GM12891 (cell line): ENCODE data around the gene TM4SF18. TPM values are rescaled to one million over a fixed set of nuclear protein-coding genes. Genes with fewer than 3 reads are reported as not detected.
"Not testable (repeated sequence)": the region's sequence is repeated elsewhere in the genome, so short reads cannot be mapped to it uniquely, and the experiment has no call there.

ENCODE experiments used
- DNase-seq: peaks from one replicate; pipeline ENCODE4 v3.0.0; 2011; ENCODE audit warnings: low spot score; ENCODE audit not compliant: insufficient read length
- FAIRE-seq: peaks from 2 replicates; lab custom pipeline; 2011; peaks lifted over from hg19 to GRCh38; lab: Jason Lieb, UNC
- PAX5 ChIP-seq: IDR thresholded peaks from 2 replicates; pipeline ENCODE4 v1.6.1; 2011; ENCODE audit warnings: low read length, moderate library complexity, mild to moderate bottlenecking; ENCODE audit not compliant: insufficient read depth, severe bottlenecking
- POLR2A ChIP-seq: IDR thresholded peaks from 2 replicates; pipeline ENCODE4 v1.6.1; 2011; ENCODE audit warnings: low read depth, low read length, control low read depth
- POLR2AphosphoS5 ChIP-seq: IDR thresholded peaks from 2 replicates; pipeline ENCODE4 v1.6.1; 2011; ENCODE audit warnings: low read depth, low read length, control low read depth
- POU2F2 ChIP-seq: IDR thresholded peaks from 2 replicates; pipeline ENCODE4 v1.6.1; 2011; ENCODE audit warnings: low read depth, mild to moderate bottlenecking, control low read depth, low read length, moderate library complexity
- SPI1 ChIP-seq: IDR thresholded peaks from 2 replicates; pipeline ENCODE4 v1.6.1; 2011; ENCODE audit warnings: low read depth, low read length, control low read depth
- TAF1 ChIP-seq: IDR thresholded peaks from 2 replicates; pipeline ENCODE4 v1.6.1; 2011; ENCODE audit warnings: low read depth, low read length, control low read depth
- polyA plus RNA-seq: library from polyadenylated mRNA; unstranded; fragments of >200 nt; gene quantifications from one replicate; pipeline ENCODE4 v1.2.1, GENCODE V29; 2012; ENCODE audit warnings: low read depth, missing spikeins, inconsistent platforms; ENCODE audit not compliant: missing spikeins

Gene TM4SF18, protein sequence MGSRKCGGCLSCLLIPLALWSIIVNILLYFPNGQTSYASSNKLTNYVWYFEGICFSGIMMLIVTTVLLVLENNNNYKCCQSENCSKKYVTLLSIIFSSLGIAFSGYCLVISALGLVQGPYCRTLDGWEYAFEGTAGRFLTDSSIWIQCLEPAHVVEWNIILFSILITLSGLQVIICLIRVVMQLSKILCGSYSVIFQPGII
- not detected for polyA plus RNA-seq

DNA sequence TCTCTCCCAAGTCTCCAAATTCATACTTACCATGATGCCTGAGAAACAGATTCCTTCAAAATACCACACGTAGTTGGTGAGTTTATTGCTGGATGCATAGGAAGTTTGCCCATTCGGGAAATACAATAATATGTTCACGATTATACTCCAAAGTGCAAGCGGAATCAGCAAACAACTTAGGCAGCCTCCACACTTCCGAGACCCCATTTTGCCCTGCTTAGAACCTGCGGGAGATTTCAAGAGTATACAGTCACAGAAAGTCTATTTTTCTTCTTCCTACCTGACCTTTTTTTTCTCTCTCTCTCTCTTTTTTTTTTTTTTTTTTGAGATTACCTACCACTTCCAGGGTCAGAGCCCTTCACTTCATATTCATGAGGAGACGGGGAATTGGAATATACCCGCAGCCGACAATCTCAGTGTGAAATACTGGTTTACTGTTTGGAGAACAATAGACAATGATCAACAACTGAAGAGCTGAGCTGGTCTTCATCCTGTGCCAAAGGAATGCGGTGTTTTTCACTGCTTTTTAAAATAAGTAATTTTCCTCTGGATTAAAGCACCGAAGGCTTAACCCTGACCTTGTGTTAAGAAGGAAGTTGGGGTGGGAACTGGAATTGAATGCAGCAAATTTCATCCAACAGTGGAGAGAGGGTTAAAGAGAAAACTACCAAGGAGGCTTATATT lies at the start of gene TM4SF18:
TSS of gene TM4SF18 (minus strand) at position 461 of the 684 bp plus-strand sequence. CDS start at position 207, 254 bp downstream.
- TF ChIP-seq PAX5 (no peak), TAF1 (no peak), POLR2A (no peak), POU2F2 (no peak), SPI1 (no peak), POLR2AphosphoS5 (no peak)
- FAIRE-seq (no peak), DNase-seq (no peak)

DNA sequence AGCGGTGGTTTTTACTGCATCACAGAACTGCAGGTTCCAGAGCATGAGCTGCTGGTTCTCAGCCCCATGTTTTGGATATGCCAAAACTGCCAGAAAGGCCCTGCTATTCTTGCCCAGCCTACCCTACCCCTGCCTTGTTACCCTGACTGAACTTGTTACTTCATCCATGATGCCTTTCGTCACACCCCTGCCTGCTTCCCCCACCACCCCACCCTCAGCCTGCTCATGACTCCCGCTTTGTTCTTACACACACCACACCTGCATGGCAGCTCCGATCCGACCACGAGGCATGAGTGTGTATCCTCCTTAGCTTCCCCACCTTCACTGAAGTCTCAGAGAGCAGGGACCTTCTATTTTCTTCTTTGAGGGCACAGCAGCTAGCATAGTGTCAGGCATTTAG lies 49.1 kb upstream of the TM4SF18 start:
- TF ChIP-seq SPI1 (no peak), POLR2AphosphoS5 (no peak), PAX5 (no peak), TAF1 (no peak), POLR2A (no peak), POU2F2 (no peak)
- FAIRE-seq: no peak
- no peak for DNase-seq

DNA sequence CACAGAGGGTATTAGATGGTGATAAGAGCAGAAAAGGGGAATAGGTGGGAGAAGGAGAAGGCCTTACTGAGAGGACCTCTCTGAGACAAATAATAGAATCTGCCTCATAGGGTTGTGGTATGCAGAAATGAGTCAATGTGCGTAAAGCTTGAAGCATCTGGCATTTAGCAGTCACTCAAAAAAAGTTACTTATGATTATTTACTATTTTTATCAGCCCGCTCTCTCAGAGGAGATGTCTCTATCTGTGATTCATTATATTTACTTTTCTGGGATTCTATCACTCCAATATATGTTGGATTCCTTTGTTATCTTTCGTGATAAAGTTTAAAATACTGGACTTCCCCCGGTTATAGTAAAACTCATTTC lies 48.6 kb upstream of the TM4SF18 start:
- DNase-seq: no peak
- no peak for FAIRE-seq
- no peak for TF ChIP-seq PAX5
- no peak for TF ChIP-seq POLR2AphosphoS5
- no peak for TF ChIP-seq TAF1
- TF ChIP-seq SPI1: no peak
- TF ChIP-seq POU2F2: no peak
- no peak for TF ChIP-seq POLR2A

DNA sequence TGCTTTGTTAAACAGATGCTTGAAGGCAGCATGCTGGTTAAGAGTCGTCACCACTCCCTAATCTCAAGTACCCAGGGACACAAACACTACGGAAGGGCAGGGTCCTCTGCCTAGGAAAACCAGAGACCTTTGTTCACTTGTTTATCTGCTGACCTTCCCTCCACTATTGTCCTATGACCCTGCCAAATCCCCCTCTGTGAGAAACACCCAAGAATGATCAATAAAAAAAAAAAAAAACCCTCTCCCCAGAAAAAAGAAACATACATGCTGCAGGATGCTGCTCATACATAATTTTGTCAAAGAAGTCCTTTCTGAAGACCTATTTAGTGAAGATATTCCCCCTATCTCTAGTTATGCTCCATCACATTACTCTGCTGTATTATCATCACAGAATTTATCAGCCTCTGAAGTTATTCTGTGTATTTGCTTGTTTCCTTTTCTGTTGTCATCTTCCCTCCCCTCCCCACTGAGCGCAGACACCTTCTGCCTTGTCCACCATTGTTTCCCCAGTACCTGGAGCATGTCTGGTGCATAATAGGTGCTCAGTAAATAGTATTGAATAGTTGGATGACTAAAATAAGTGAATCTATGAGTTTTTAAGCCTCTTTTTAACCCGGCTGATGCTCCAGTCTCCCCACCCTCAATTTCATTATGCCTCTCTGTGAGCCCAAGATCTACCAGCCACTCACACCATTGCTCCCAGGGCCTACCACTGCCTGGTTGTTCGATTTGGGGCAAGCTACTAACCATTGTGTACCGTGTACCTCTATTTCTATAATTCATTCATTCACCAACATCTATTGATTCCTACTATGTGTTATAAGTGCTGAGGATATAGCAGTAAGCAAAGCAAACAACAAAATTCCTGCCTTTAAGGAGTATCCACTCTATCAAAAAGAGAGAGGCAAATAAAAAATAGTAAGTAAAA lies 48.0 kb upstream of the TM4SF18 start:
- TF ChIP-seq PAX5 (no peak), TAF1 (no peak), POU2F2 (no peak), SPI1 (no peak), POLR2A (no peak), POLR2AphosphoS5 (no peak)
- FAIRE-seq: no peak
- no peak for DNase-seq

DNA sequence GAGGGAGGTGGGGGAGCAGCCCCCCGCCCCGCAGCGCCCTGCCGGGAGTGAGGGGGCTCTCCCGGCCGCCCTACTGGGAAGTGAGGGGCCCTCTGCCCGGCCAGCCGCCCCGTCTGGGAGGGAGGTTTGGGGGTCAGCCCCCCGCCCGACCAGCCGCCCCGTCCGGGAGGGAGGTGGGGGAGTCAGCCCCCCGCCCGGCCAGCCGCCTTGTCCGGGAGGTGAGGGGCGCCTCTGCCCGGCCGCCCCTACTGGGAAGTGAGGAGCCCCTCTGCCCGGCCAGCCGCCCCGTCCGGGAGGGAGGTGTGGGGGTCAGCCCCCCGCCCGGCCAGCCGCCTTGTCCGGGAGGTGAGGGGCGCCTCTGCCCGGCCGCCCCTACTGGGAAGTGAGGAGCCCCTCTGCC lies 46.8 kb upstream of the TM4SF18 start:
- FAIRE-seq, DNase-seq: not testable (repeated sequence)

DNA sequence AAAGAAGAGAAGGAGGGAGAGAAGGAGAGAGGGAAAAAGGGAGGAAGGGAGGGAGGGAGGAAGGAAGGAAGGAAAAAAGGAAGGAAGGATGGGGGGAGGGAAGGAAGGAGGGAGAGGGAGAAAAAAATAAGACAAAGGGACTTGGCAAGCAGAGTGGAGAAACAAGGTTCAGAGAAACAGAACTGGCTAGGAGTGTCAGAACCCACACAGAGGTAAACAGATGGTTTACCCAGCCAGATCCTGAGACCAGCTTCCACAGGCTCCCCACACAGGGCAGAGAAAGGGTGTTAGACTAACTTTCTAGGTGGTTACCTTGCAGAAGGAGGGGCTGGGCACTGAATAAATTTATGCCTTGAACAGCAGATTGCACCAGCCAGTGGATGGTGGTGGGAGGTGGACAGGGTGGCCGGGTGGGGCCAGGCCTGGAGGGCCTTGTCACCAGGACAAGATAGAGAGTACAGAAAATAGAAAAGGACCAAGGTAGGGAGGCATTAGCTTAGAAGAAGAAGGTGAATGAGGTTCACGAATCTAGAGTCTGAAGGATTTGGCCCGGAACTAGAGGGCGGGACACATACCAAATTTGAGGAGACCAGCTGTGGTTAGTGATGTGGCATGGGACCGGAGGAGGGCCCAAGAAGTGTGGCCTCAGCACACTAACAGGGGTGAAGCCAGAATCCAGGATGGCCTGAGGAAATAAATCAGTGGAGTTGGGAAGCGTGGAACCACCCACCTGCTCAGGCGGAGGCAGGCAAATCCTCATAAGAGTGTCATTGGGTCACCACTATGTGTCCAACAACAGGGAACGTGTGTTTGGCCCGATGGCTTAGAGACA lies 45.3 kb upstream of the TM4SF18 start:
- TF ChIP-seq SPI1: no peak
- no peak for TF ChIP-seq TAF1
- no peak for TF ChIP-seq PAX5
- TF ChIP-seq POLR2AphosphoS5: no peak
- TF ChIP-seq POU2F2: no peak
- TF ChIP-seq POLR2A: no peak
- FAIRE-seq (no peak), DNase-seq (no peak)

DNA sequence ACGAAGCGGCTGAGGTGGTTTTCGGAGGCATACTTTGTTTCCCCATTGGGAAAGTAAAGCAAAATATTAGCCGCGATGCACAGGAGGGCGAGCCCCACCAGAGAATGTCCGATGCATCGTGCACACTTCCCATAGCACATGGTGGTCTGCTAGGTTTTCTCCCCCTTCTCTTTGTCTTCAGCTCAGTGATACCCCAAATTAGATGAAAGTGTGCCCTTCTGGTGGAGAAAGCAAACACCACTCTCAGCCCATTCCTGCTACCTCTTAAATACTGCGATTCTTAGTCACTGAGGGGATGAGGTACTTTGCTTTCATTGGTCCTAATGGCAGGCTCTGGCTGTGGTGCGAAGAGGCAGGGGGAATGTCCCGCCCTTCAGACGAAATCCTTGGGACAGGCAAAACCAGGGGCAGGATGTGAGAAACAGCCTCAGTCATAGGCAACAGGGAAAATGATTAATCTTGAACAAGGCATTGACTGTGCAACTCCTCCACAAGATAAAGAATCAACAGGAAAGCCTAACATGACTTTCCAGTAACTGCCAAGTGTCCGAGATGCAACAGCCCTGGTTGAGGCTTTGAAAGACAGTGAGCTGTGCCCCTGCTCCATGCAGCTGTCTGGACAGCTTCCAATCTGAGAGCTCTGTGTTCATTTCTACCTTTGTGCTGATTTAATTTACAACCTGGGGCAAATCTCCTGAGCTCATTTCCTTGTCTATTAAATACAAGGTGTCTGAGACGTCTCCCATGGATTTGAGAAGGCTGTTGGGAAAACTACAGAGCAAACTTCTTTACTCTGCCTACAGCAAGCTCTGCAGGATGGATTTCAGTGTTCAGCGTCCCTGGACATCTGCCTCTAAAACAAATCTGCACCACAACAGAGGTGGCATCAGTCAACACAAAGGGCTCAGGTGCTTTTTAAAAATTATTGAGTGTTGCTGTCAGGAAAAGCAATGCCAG lies 44.2 kb upstream of the TM4SF18 start, which contains the start of gene TM4SF1:
TSS of gene TM4SF1 (minus strand) at position 242 of the 957 bp plus-strand sequence. CDS start at position 140, 102 bp downstream.
- no peak for FAIRE-seq
- no peak for DNase-seq
- TF ChIP-seq TAF1: no peak
- TF ChIP-seq SPI1: no peak
- TF ChIP-seq POLR2A: no peak
- no peak for TF ChIP-seq POLR2AphosphoS5
- no peak for TF ChIP-seq POU2F2
- TF ChIP-seq PAX5: no peak
